Osteocyte (in vitro differentiated cells): Measurements from ENCODE around the gene FOXJ1. TPM values are rescaled to one million over a fixed set of nuclear protein-coding genes. Genes with fewer than 3 reads are reported as not detected.
A peak's percentile ranks its signal among the peaks of the same experiment; 100 is the strongest.

Experiments
- DNase-seq: peaks from one replicate; pipeline ENCODE4 v3.0.0; 2021; ENCODE audit warnings: mixed read lengths; ENCODE audit not compliant: unreplicated experiment; ENCODE audit errors: extremely low spot score
- H3K27ac Mint-ChIP-seq: one replicate; pipeline ENCODE4 v1.8.0; 2021; ENCODE audit warnings: mild to moderate bottlenecking, mixed read lengths; ENCODE audit not compliant: unreplicated experiment
- H3K27me3 Mint-ChIP-seq: one replicate; pipeline ENCODE4 v1.8.0; 2021; ENCODE audit warnings: mixed read lengths; ENCODE audit not compliant: unreplicated experiment
- H3K36me3 Mint-ChIP-seq: one replicate; pipeline ENCODE4 v1.8.0; 2021; ENCODE audit warnings: mixed read lengths; ENCODE audit not compliant: unreplicated experiment
- H3K4me1 Mint-ChIP-seq: one replicate; pipeline ENCODE4 v1.8.0; 2021; ENCODE audit warnings: mixed read lengths; ENCODE audit not compliant: unreplicated experiment
- H3K4me3 Mint-ChIP-seq: one replicate; pipeline ENCODE4 v1.8.0; 2021; ENCODE audit warnings: mild to moderate bottlenecking, moderate library complexity, mixed read lengths; ENCODE audit not compliant: unreplicated experiment
- H3K9me3 Mint-ChIP-seq: one replicate; pipeline ENCODE4 v1.8.0; 2021; ENCODE audit warnings: mixed read lengths; ENCODE audit not compliant: unreplicated experiment
- CTCF ChIP-seq: fragments of 200-600 bp; sonication (generic); IDR thresholded peaks from 2 replicates; pipeline ENCODE4 v1.5.0; 2021; ENCODE audit warnings: antibody characterized with exemption, mild to moderate bottlenecking, moderate library complexity
- total RNA-seq: library from RNA; stranded (reverse); gene quantifications from 2 replicates; pipeline ENCODE4 v1.2.1, GENCODE V29; 2021

The FOXJ1 gene
- total RNA-seq, 1 donor from 2014 or later: 0.13 TPM

- no peak overlapping the region for H3K4me3 Mint-ChIP-seq
- DNase-seq: no peak
- H3K27ac Mint-ChIP-seq: no peak overlapping the region
- peaks cover 11% of the 10 kb centered on the region for H3K4me1 Mint-ChIP-seq
- no peak for TF ChIP-seq CTCF
- no peaks in the 10 kb centered on the region for H3K36me3 Mint-ChIP-seq
- no peaks in the 10 kb centered on the region for H3K27me3 Mint-ChIP-seq
- no peaks in the 10 kb centered on the region for H3K9me3 Mint-ChIP-seq
Measured at GRCh38 chr17:76146053-76146851, 5.2 kb upstream of the FOXJ1 start.

- Mint-ChIP-seq H3K4me1 (peaks cover 13% of the 10 kb centered on the region), H3K4me3 (no peak overlapping the region), H3K27me3 (peaks cover under 1% of the 10 kb centered on the region), H3K27ac (no peak overlapping the region), H3K36me3 (no peaks in the 10 kb centered on the region), H3K9me3 (no peaks in the 10 kb centered on the region)
- TF ChIP-seq CTCF: no peak
- no peak for DNase-seq
Measured at GRCh38 chr17:76145231-76146052, 4.4 kb upstream of the FOXJ1 start.

- Mint-ChIP-seq H3K4me3 (no peak overlapping the region), H3K27me3 (peaks cover 12% of the 10 kb centered on the region), H3K9me3 (no peaks in the 10 kb centered on the region), H3K36me3 (no peaks in the 10 kb centered on the region), H3K4me1 (peaks cover 14% of the 10 kb centered on the region), H3K27ac (no peak overlapping the region)
- no peak for DNase-seq
- no peak for TF ChIP-seq CTCF
Measured at GRCh38 chr17:76142585-76143041, 1.6 kb upstream of the FOXJ1 start.

GRCh38 chr17:76142039-76142584, 1.1 kb upstream of the FOXJ1 start:
- Mint-ChIP-seq H3K9me3 (no peaks in the 10 kb centered on the region), H3K4me3 (peak overlapping the region; percentile 70), H3K4me1 (peaks cover 14% of the 10 kb centered on the region), H3K27ac (no peak overlapping the region), H3K36me3 (no peaks in the 10 kb centered on the region), H3K27me3 (peaks cover 12% of the 10 kb centered on the region)
- DNase-seq: no peak
- TF ChIP-seq CTCF: no peak
